Measurements from ENCODE around the gene CILP2. TPM values are rescaled to one million over a fixed set of nuclear protein-coding genes. Genes with fewer than 3 reads are reported as not detected.
A peak's percentile ranks its signal among the peaks of the same experiment; 100 is the strongest.

The CILP2 gene
- total and polyA plus RNA-seq, 9 of the 15 experiments (the other 6 are each of a cell fraction or from before 2014, with no cell fraction given) = 0.04 to 0.35 (median 0.05) TPM; not detected in 2

- CTCF ChIA-PET (ENCODE audit: low intra/inter-chr PET ratio) = no interaction called here
- TF ChIP-seq TFAP4 (CRISPR knock-in tag; IDR thresholded peaks at IDR 0.05; ENCODE audit: borderline replicate concordance) = no peak
- no peak for TF ChIP-seq ELK1 (CRISPR knock-in tag; IDR thresholded peaks at IDR 0.05)
- TF ChIP-seq POLR2G (IDR thresholded peaks at IDR 0.05; ENCODE audit: low read depth, low read length) = peak; percentile 59; the same call in 1 of the 2 replicates
- TF ChIP-seq KDM2B (CRISPR knock-in tag; IDR thresholded peaks at IDR 0.05) = no peak
- no peak for TF ChIP-seq RFX5 (IDR thresholded peaks at IDR 0.05; ENCODE audit: low read depth, low read length)
- no peak for TF ChIP-seq MYC (IDR thresholded peaks at IDR 0.05; ENCODE audit: low read depth, low read length)
- no peak for TF ChIP-seq MYC (CRISPR knock-in tag; IDR thresholded peaks at IDR 0.05; ENCODE audit: borderline replicate concordance, low read depth)
- no peak for TF ChIP-seq SLC30A9 (CRISPR knock-in tag; IDR thresholded peaks at IDR 0.05)
- TF ChIP-seq USF1 (CRISPR knock-in tag; IDR thresholded peaks at IDR 0.05) = no peak
- no peak for TF ChIP-seq SAP30 (IDR thresholded peaks at IDR 0.05; ENCODE audit: borderline replicate concordance, insufficient read depth, low read depth, low read length, poor library complexity, severe bottlenecking)
- no peak for TF ChIP-seq ZNF785 (CRISPR knock-in tag; IDR thresholded peaks at IDR 0.05)
- no peak for TF ChIP-seq ZNF431 (CRISPR knock-in tag; IDR thresholded peaks at IDR 0.05)
- peak; percentile 95 for TF ChIP-seq ZBTB33 (CRISPR knock-in tag; IDR thresholded peaks at IDR 0.05)
- no peak for TF ChIP-seq ZBED1 (IDR thresholded peaks at IDR 0.05)
- no peak for TF ChIP-seq HDAC1 (IDR thresholded peaks at IDR 0.05)
- TF ChIP-seq ZNF699 (CRISPR knock-in tag; IDR thresholded peaks at IDR 0.05; ENCODE audit: insufficient replicate concordance) = no peak
- TF ChIP-seq ZNF354B (CRISPR knock-in tag; IDR thresholded peaks at IDR 0.05) = no peak
- TF ChIP-seq RBM22 (IDR thresholded peaks at IDR 0.05; ENCODE audit: low read depth, low read length, poor library complexity, severe bottlenecking) = peak; percentile 92
These were observed 37.0 kb upstream of the CILP2 start for GRCh38 chr19:19500975-19501644.

More at GRCh38 chr19:19500975-19501644, 37.0 kb upstream of the CILP2 start:
- intact Hi-C loops (cut with micrococcal nuclease) (no loop called here), in situ Hi-C loops (cut with MboI) (no loop called here)
- Histone ChIP-seq H3K4me3 (no peak overlapping the region), H4K20me1 (replicated peaks; ENCODE audit: control insufficient read depth, insufficient read depth, low read length) (0 out of 2 replicates have a peak, but pooled peaks cover 6% of the 10 kb centered on the region), H3K4me1 (replicated peaks in 1 of 2; ENCODE audit: control insufficient read depth in 2 of 2, insufficient read depth in 2 of 2, low read length in 2 of 2) (peaks cover 0 to 25% of the 10 kb centered on the region in 2 experiments; a peak in 2 of 5 replicates), H3K9me3 (replicated peaks; ENCODE audit: control insufficient read depth, insufficient read depth, low read depth, low read length) (no peaks in the 10 kb centered on the region), H3K27me3 (ENCODE audit: control insufficient read depth in 2 of 2, insufficient read depth in 2 of 2, low read length in 2 of 2) (no peaks in the 10 kb centered on the region), H3K79me2 (ENCODE audit: control insufficient read depth, insufficient read depth, low read length) (peaks cover 6% of the 10 kb centered on the region; the same call in 2 of the 3 replicates), H3K36me3 (ENCODE audit: control insufficient read depth, insufficient read depth, low read length) (peaks cover 100% of the 10 kb centered on the region), H3K27ac (ENCODE audit: extremely low read depth, low read depth, low read length) (no peak overlapping the region), H2AFZ (ENCODE audit: low read depth, low read length) (no peak overlapping the region), H3K4me2 (ENCODE audit: insufficient read depth, low read length) (no peak overlapping the region), H3K9ac (ENCODE audit: insufficient read depth in 1 of 2, low read depth in 2 of 2, low read length in 2 of 2) (no peak overlapping the region), H3K9me1 (ENCODE audit: control insufficient read depth, insufficient read depth, low read length) (no peaks in the 10 kb centered on the region)
- no TSS peak for BruUV-seq (replicated peaks)
- 94% methylated on average over 28 of the region's 34 CpGs for WGBS (ENCODE audit: insufficient coverage, low coverage, missing lambda C conversion rate)
- POLR2A ChIA-PET = no interaction called here
- ATAC-seq (no peak), FAIRE-seq (no peak), DNase-seq (ENCODE audit: extremely low read depth in 1 of 4, low spot score in 3 of 4) (no peak)

Data from K562 (cell line).